ENCODE results near the gene SSRP1.

Gene SSRP1

GRCh38 chr11:57344826-57345225 lies 9.1 kb upstream of the SSRP1 start:
- Histone ChIP-seq H4K8ac (ENCODE audit: low read length) (no peak overlapping the region), H2BK12ac (ENCODE audit: low read length in 2 of 2) (no peak overlapping the region), H3K4me2 (ENCODE audit: low read length, poor library complexity, severe bottlenecking) (no peak overlapping the region), H3K79me1 (replicated peaks; ENCODE audit: low read length, poor library complexity, severe bottlenecking) (no peaks in the 10 kb centered on the region), H3K14ac (ENCODE audit: low read length in 2 of 2) (no peak overlapping the region), H3K27ac (ENCODE audit: low read length, poor library complexity, severe bottlenecking) (no peak overlapping the region), H3K9ac (ENCODE audit: low read length) (peak overlapping the region; percentile 57), H2BK5ac (ENCODE audit: low read depth, low read length, poor library complexity, severe bottlenecking) (no peak overlapping the region), H3K4me1 (ENCODE audit: control insufficient read depth, insufficient read depth, low read depth, low read length) (peaks cover 3% of the 10 kb centered on the region), H3K18ac (ENCODE audit: low read depth in 1 of 2, low read length in 2 of 2) (no peak overlapping the region), H2AK5ac (ENCODE audit: low read length, severe bottlenecking) (no peak overlapping the region), H3K27me3 (ENCODE audit: control insufficient read depth in 1 of 2, insufficient read depth in 1 of 2, low read length in 2 of 2) (peaks cover 6 to 38% of the 10 kb centered on the region in 2 experiments), H3K4me3 (ENCODE audit: insufficient read depth in 1 of 2, low read depth in 1 of 2, low read length in 2 of 2) (no peak overlapping the region), H3K23ac (ENCODE audit: low read length in 2 of 2) (no peak overlapping the region), H4K91ac (ENCODE audit: low read length) (no peak overlapping the region), H3K9me3 (ENCODE audit: control insufficient read depth, low read length) (no peaks in the 10 kb centered on the region), H3K4ac (ENCODE audit: low read depth in 1 of 2, low read length in 2 of 2) (no peak overlapping the region), H2BK15ac (ENCODE audit: low read depth, poor library complexity, severe bottlenecking) (no peak overlapping the region), H2BK120ac (ENCODE audit: low read depth, low read length) (no peak overlapping the region), H2AFZ (ENCODE audit: low read depth, low read length) (no peak overlapping the region), H3K36me3 (ENCODE audit: control insufficient read depth in 1 of 2, insufficient read depth in 2 of 2, low read depth in 1 of 2, low read length in 2 of 2) (no peaks in the 10 kb centered on the region)
- 91% methylated on average over 10 of the region's 10 CpGs for WGBS
- DNase-seq: no peak

- no peak overlapping the region for H3K18ac ChIP-seq (ENCODE audit: low read depth in 1 of 2, low read length in 2 of 2)
- no peak overlapping the region for H3K14ac ChIP-seq (ENCODE audit: low read length in 2 of 2)
- no peak overlapping the region for H3K23ac ChIP-seq (ENCODE audit: low read length in 2 of 2)
- H3K27me3 ChIP-seq (ENCODE audit: control insufficient read depth in 1 of 2, insufficient read depth in 1 of 2, low read length in 2 of 2): peaks cover 16 to 48% of the 10 kb centered on the region in 2 experiments
- H2AFZ ChIP-seq (ENCODE audit: low read depth, low read length): no peak overlapping the region
- no peak overlapping the region for H2AK5ac ChIP-seq (ENCODE audit: low read length, severe bottlenecking)
- H3K4ac ChIP-seq (ENCODE audit: low read depth in 1 of 2, low read length in 2 of 2): no peak overlapping the region
- H4K91ac ChIP-seq (ENCODE audit: low read length): no peak overlapping the region
- H2BK120ac ChIP-seq (ENCODE audit: low read depth, low read length): no peak overlapping the region
- no peaks in the 10 kb centered on the region for H3K4me1 ChIP-seq (ENCODE audit: control insufficient read depth, insufficient read depth, low read depth, low read length)
- no peaks in the 10 kb centered on the region for H3K36me3 ChIP-seq (ENCODE audit: control insufficient read depth in 1 of 2, insufficient read depth in 2 of 2, low read depth in 1 of 2, low read length in 2 of 2)
- H3K4me3 ChIP-seq (ENCODE audit: insufficient read depth in 1 of 2, low read depth in 1 of 2, low read length in 2 of 2): no peak overlapping the region
- WGBS: 61% methylated on average over 6 of the region's 7 CpGs
- H3K27ac ChIP-seq (ENCODE audit: low read length, poor library complexity, severe bottlenecking): no peak overlapping the region
- no peak overlapping the region for H2BK5ac ChIP-seq (ENCODE audit: low read depth, low read length, poor library complexity, severe bottlenecking)
- H2BK12ac ChIP-seq (ENCODE audit: low read length in 2 of 2): no peak overlapping the region
- H3K9ac ChIP-seq (ENCODE audit: low read length): no peak overlapping the region
- no peak overlapping the region for H4K8ac ChIP-seq (ENCODE audit: low read length)
- no peak overlapping the region for H2BK15ac ChIP-seq (ENCODE audit: low read depth, poor library complexity, severe bottlenecking)
- no peak for DNase-seq
- no peaks in the 10 kb centered on the region for H3K79me1 ChIP-seq (replicated peaks; ENCODE audit: low read length, poor library complexity, severe bottlenecking)
- H3K4me2 ChIP-seq (ENCODE audit: low read length, poor library complexity, severe bottlenecking): no peak overlapping the region
- H3K9me3 ChIP-seq (ENCODE audit: control insufficient read depth, low read length): no peaks in the 10 kb centered on the region
These were observed 8.1 kb upstream of the SSRP1 start for GRCh38 chr11:57343825-57344224.

DNA sequence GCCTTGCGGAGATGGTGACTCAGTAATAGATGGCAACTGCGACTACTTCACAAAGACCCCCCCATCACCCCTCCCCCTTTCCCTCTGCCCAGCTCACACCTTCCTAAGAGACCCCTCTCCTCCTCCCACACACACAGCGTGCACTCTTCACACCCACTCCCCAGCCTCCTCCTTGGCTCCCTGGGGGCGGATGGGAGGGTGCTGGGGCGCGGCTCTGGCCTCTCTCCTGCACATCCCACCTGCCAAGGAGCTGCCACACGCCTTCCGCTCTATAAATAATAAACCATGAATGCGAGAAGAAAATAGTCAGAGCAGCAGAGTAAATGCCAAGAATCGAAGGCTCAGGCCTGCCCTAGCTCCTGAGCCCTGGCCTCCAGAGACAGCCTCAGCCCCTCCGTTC lies 7.0 kb upstream of the SSRP1 start:
- Histone ChIP-seq H3K4me2 (ENCODE audit: low read length, poor library complexity, severe bottlenecking) (no peak overlapping the region), H3K23ac (ENCODE audit: low read length in 2 of 2) (no peak overlapping the region), H2AFZ (ENCODE audit: low read depth, low read length) (no peak overlapping the region), H3K27me3 (ENCODE audit: control insufficient read depth in 1 of 2, insufficient read depth in 1 of 2, low read length in 2 of 2) (peaks cover 24 to 54% of the 10 kb centered on the region in 2 experiments), H3K9ac (ENCODE audit: low read length) (no peak overlapping the region), H4K91ac (ENCODE audit: low read length) (no peak overlapping the region), H3K4me3 (ENCODE audit: insufficient read depth in 1 of 2, low read depth in 1 of 2, low read length in 2 of 2) (no peak overlapping the region), H4K8ac (ENCODE audit: low read length) (no peak overlapping the region), H2BK12ac (ENCODE audit: low read length in 2 of 2) (no peak overlapping the region), H2BK120ac (ENCODE audit: low read depth, low read length) (no peak overlapping the region), H3K4me1 (ENCODE audit: control insufficient read depth, insufficient read depth, low read depth, low read length) (no peaks in the 10 kb centered on the region), H3K36me3 (ENCODE audit: control insufficient read depth in 1 of 2, insufficient read depth in 2 of 2, low read depth in 1 of 2, low read length in 2 of 2) (no peaks in the 10 kb centered on the region), H3K14ac (ENCODE audit: low read length in 2 of 2) (no peak overlapping the region), H2AK5ac (ENCODE audit: low read length, severe bottlenecking) (no peak overlapping the region), H3K79me1 (replicated peaks; ENCODE audit: low read length, poor library complexity, severe bottlenecking) (no peaks in the 10 kb centered on the region), H3K27ac (ENCODE audit: low read length, poor library complexity, severe bottlenecking) (no peak overlapping the region), H3K9me3 (ENCODE audit: control insufficient read depth, low read length) (no peaks in the 10 kb centered on the region), H3K18ac (ENCODE audit: low read depth in 1 of 2, low read length in 2 of 2) (no peak overlapping the region), H2BK15ac (ENCODE audit: low read depth, poor library complexity, severe bottlenecking) (peak overlapping the region; percentile 48), H2BK5ac (ENCODE audit: low read depth, low read length, poor library complexity, severe bottlenecking) (no peak overlapping the region), H3K4ac (ENCODE audit: low read depth in 1 of 2, low read length in 2 of 2) (no peak overlapping the region)
- WGBS: 79% methylated on average over 11 of the region's 11 CpGs
- no peak for DNase-seq

DNA sequence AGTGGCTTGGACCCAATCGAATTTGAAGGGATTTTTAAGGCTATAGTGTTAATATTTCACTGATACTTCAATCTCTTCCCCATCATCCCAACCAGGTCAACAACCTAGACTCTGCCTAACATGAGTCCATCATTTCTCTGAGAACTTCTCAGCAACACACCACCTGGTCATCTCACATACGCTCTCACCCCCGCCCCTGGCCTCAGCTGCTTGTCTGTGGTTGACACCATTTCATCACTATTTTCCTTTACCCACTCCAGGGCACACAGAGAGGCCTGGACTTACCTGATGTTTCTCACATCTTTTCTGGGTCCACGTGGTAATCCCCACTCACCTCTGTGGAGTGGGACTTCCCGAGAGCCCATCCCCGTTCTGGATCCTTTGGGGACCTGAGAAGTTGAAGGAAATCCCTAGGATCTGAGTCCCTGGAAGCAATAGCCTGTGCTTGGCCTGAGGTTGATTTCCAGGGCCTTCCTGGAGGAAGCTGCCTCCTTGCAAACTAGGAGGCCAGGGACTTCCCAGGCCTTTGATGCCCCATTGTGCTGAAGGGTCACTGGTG lies 5.6 kb upstream of the SSRP1 start:
- no peak overlapping the region for H3K23ac ChIP-seq (ENCODE audit: low read length in 2 of 2)
- H3K4me1 ChIP-seq (ENCODE audit: control insufficient read depth, insufficient read depth, low read depth, low read length): no peaks in the 10 kb centered on the region
- no peak overlapping the region for H3K27ac ChIP-seq (ENCODE audit: low read length, poor library complexity, severe bottlenecking)
- H3K27me3 ChIP-seq (ENCODE audit: control insufficient read depth in 1 of 2, insufficient read depth in 1 of 2, low read length in 2 of 2): peaks cover 24 to 43% of the 10 kb centered on the region in 2 experiments
- no peak overlapping the region for H2AK5ac ChIP-seq (ENCODE audit: low read length, severe bottlenecking)
- no peak overlapping the region for H3K4me2 ChIP-seq (ENCODE audit: low read length, poor library complexity, severe bottlenecking)
- no peak overlapping the region for H3K14ac ChIP-seq (ENCODE audit: low read length in 2 of 2)
- no peaks in the 10 kb centered on the region for H3K36me3 ChIP-seq (ENCODE audit: control insufficient read depth in 1 of 2, insufficient read depth in 2 of 2, low read depth in 1 of 2, low read length in 2 of 2)
- no peak for DNase-seq
- H4K91ac ChIP-seq (ENCODE audit: low read length): no peak overlapping the region
- H3K18ac ChIP-seq (ENCODE audit: low read depth in 1 of 2, low read length in 2 of 2): no peak overlapping the region
- H3K9me3 ChIP-seq (ENCODE audit: control insufficient read depth, low read length): no peaks in the 10 kb centered on the region
- H4K8ac ChIP-seq (ENCODE audit: low read length): no peak overlapping the region
- H3K4ac ChIP-seq (ENCODE audit: low read depth in 1 of 2, low read length in 2 of 2): no peak overlapping the region
- H2BK120ac ChIP-seq (ENCODE audit: low read depth, low read length): no peak overlapping the region
- H3K4me3 ChIP-seq (ENCODE audit: insufficient read depth in 1 of 2, low read depth in 1 of 2, low read length in 2 of 2): no peak overlapping the region
- H3K9ac ChIP-seq (ENCODE audit: low read length): no peak overlapping the region
- 73% methylated on average over 5 of the region's 6 CpGs for WGBS
- no peak overlapping the region for H2BK5ac ChIP-seq (ENCODE audit: low read depth, low read length, poor library complexity, severe bottlenecking)
- peak overlapping the region; percentile 13 for H2BK15ac ChIP-seq (ENCODE audit: low read depth, poor library complexity, severe bottlenecking)
- no peak overlapping the region for H2AFZ ChIP-seq (ENCODE audit: low read depth, low read length)
- peaks cover under 1% of the 10 kb centered on the region for H3K79me1 ChIP-seq (replicated peaks; ENCODE audit: low read length, poor library complexity, severe bottlenecking)
- H2BK12ac ChIP-seq (ENCODE audit: low read length in 2 of 2): no peak overlapping the region
